Right hindlimb (tissue), 1 donor: Measurements from ENCODE around the gene ITGA8.
"Not testable (repeated sequence)": the region's sequence is repeated elsewhere in the genome, so short reads cannot be mapped to it uniquely, and the experiment has no call there.

Source experiments
- DNase-seq: peaks from one replicate; pipeline ENCODE4 v3.0.0-alpha.2; 2018

Gene ITGA8

DNA sequence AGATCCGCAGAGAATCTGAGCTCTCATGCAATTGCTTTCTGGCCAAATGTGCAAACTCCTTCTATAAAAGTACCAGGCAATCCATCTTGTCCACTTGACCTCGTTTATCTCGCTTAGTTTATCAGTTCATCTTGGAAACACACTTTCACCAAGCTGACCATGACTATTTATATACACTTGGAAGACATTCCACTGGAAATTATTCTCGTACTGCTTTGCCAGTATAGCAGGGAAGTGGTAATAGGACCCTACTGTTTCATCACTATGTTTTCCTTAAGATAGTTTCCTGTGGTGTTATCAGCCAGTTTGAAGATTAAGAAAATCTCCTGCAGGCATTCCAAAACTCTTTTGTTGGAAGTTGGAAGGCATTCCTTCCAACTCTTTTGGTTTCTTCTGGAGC lies 233.3 kb downstream of the ITGA8 start:
- no peak for DNase-seq

DNA sequence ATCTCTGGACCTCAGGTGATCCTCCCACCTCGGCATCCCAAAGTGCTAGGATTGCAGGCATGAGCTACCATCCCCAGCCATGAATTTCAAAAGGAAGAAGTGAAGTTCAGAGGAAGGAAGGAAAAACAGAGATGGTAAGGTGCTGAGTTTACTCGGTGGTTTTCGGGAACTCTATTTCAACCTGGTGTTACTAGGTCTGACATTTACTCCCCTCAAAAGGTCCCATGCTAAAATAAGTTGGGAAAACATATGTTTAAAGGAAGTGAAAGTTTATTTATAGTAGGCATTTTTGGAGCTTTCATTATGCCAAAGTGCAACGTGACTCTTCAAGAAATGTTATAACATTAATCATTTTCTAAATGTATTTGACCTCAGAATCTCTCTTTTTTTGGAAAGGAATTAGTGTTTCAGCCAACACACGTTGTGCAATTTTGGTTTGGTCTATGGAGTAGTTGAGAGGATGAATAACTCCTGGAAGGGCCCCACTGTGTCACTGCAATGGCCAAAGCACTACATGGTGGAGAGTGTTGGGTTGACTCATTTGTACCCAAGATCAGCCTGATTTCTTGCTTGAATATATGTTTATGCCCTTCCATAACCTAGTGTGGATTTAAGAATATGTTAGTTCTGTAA lies 233.9 kb downstream of the ITGA8 start:
- DNase-seq, result no peak

DNA sequence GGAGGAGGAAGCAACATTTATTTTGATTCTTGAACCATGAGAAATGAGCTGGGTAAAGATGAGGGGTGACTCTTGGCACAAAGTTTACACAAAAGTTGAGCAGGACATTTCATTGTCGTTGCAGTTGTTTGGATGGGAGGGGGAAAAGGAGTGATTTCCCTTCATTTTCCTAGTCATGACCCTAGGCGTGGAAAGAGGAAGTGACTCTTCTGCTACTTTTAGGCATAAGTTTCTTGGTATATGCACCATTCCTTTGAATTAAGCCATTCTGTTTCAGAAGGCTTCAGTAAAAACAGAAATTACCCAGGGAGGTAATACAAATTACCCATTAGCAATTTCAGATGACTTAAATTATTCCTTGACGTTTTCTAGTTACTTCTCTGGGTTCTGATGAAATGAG lies 234.7 kb downstream of the ITGA8 start:
- DNase-seq, result no peak

DNA sequence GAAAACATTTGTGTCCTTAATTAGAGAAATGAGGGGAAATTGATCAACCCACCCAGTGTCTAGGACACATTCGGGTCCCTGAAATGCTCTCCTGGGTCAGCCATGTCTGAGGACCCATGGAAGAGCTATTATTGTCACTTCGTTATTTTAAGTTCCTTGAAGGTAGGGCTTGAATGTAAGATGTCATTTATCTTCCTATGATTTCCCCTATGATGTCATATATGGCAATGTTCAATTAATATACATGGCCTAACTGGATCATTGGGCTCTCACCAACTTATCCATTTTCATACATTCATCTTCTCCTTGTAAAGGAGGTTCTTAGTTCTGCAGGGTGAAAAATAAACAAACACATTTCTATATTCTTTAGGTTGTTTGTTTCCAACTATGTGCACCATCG lies 235.6 kb downstream of the ITGA8 start:
- DNase-seq, result no peak

DNA sequence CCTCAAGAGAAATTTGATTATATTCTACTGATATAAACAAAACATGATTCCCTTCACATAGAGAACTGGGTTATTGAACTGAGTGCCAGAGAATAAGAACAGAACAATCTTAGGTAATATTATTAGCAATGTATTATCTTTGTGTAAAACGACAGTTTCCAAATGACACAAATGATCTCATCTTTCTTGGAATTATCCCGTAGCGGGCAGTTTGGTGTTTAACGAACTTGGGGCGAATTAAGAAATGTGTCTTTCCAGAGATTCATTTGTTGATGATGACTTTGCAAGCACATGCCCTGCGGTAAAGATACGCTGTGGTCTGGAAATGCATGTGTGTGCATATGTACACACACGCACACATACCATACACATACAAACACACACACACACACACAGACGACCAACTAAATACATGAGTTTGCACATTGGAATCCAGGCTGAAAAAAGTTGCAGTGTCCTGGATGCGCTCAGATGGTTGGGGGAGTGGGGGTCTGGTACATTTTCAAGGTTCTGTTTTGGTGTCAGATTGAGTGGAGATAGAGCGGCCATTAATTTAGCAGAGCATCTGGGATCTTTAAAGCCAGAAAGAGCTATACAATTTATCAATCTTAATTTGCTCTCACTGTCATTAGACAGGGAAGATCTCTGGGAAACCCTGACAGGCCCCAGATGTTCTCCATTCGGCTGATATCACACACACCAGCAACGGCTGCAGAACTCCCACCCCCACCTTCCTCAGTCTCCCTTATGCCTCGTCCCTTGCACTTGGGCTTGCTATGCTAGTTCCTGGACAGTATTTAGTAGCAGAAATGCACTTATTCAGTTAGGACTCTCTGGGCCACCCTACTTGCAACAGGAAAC lies 236.3 kb downstream of the ITGA8 start:
- no peak for DNase-seq

DNA sequence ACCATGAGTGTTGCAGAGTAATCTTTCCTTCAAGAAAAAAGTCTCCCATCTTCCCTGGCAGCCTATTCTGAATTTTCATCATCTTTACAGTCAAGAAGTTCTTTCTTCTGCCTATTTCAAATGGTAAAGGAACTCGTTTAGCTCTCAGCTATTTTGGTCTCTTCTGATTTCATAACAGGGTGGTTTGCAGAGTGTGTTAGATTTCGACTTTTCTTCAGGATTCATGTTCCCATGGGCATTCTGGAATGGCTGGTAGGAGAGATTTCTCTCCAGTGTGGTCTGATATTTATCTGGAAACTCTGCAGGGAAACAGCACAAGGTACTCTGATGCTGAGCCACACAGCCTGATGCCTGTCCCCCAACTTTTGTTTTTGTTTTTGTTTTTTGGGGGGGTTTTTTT lies 237.6 kb downstream of the ITGA8 start:
- no peak for DNase-seq

DNA sequence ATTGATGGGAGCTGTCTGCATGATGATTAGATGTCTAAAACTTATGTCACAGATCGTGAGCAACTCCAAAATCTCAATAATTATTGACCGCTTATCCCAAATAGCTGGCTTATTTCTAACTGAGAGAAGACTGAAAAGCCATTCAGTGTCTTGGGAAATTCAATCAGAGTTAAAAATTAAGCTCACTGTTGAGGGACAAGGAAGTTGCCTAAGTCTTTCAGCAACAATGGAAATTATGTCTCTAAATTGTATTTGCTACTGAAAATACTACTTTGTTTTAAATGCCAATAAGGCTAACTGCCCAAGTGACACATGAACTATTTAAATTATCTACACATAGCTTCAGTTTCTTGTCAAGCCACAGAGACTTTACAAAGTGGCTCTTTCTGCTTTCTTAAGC lies 240.8 kb downstream of the ITGA8 start:
- DNase-seq, result no peak

DNA sequence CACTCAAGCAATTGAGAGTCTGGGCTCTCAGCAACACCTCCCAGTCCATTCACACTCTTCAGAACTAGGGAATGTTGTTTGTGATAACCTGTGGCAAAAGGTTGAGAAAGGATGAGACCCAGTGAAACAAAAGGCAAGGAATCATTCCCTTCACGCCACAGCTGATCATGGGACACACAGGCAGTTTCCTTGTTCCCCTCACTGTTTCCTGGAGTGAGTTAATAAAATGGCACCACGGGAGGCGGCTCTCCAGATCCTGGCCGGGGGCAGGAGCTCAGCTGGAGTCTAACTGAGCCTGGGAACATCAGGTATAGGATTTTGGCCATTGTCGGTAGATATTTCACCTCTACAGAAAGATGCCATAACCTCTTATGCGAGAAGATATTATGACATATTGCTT lies 241.3 kb downstream of the ITGA8 start:
- DNase-seq, result no peak

DNA sequence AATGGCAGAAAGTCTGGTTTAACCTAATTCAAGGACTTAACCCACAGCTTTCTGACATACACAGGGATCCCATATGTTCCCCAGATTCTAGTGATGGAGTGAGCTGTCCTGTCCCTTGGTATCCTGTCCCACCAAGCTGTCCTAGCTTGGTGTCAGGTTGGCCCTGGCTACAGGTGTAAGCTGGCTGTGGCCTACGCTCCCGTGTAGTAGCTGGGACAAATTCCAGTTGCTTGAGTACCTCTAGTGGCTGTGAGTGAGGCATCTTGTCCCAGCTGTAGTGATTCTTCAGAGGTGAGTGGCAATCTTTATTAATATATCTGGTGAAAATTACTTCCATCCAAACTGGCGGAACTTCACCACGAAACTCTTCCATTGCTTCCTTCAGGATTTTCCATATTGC lies 243.4 kb downstream of the ITGA8 start:
- DNase-seq, result no peak

DNA sequence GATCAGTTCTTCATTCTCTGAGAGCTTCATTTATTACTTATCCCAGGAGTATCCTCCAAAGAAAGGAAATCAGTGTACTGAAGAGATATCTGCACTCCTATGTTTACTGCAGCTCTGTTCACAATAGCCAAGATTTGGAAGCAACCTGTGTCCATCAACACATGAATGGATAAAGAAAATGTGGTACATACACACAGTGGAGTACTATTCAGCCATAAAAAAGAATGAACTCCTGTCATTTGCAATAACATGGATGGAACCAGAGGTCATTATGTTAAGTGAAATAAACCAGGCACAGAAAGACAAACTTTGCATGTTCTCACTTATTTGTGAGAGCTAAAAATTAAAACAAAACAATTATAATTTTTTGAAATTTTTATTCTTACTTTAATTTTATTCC lies 244.3 kb downstream of the ITGA8 start:
- not testable (repeated sequence) for DNase-seq

DNA sequence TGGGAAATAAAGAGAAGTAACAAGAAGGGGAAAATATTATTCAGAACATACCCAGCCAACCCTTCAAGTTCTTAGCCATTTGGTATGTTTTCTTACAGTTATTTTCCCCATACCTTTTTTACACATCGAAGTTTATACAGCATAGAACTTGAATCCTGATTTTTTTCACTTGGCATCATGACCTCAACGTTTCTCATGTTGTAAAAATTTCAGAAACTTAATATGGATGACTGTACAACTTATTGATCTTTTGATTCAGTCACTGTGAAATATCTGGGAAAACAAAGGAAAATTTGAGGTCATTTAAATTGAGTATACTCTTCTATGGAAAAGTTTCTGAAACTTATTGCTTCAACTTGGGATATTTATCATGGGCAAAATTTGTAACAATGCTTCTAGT lies 245.1 kb downstream of the ITGA8 start:
- no peak for DNase-seq

DNA sequence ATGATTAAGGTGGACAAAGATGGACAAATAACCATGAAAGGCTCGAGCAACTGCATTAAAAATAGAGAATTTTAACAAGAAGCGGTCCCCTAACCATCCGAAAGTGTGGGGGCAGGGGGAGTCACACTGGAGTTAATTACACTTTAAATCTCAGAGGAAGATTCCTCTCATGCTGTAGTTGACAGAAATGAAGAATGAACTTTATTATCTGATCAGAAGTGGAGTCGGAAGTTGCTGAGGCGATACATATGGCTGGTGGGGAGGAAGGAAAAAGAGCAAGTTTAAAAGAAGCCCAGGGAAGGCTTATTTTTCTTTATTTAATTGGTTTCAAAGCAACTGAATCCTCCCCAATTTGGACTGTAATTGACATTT lies 246.3 kb downstream of the ITGA8 start:
- DNase-seq, result no peak

DNA sequence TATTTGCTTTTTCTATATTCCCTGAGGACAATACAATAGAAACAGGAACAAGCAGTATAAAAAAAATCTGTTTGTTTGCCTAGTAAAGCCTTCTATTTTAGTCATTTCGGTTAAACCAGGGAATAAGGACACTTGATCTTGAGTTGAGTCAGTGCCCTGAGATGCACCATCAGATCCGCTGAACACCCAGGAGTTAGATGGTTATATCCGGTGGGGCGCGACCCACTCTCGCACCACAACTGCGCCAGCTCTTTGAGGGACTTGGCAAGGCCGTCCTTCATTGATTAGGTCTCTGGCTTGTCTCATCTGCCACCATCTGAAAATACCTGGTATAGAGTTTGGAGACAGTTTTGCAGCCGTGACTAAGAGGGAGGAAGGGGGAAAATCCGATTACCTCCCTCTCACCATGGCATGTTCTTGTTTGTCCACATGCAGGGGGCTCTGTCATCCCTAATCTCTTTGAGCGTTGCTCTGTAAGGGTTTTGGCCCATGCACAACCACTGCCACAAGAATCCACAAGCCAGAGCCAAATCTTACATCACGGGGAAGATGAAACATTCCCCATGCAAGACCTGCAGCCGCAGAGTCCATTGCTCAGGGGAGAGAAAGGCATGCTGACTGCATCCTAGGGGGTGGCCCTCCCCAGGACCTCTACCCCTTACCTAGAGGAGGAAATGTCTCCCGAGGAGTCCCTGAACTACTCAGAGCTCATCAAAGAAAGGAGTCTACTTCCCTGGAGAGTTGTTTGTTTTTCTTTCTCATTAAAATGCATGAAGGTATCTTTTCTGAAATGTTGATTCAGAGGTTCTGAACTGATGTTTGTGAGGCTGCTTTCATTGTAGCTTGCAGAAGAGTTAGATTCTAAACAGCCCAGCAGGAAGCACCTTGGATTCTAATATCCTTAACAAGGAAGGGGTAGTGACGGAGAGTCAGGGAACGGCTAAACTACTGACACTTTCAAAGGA lies 247.0 kb downstream of the ITGA8 start:
- DNase-seq, result no peak

DNA sequence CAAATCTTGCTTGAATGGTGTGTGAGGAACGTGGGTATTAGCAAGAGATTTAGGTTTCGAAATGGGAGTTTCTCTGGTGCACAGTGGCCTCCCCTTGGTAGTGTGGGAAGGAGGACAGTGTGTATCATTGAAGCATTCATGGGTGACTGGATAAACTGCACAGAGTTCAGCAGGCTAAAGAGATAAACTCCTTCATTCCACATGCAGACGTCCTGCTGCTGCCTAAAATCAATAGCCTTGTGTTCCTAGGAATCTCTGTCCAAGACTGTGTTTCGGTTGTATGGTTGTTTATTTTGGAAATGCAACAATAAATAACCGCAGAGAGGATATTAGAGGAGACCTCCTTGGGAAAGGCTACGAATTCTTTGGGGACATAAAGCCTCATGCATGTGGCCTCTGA lies 247.7 kb downstream of the ITGA8 start:
- DNase-seq, result no peak

DNA sequence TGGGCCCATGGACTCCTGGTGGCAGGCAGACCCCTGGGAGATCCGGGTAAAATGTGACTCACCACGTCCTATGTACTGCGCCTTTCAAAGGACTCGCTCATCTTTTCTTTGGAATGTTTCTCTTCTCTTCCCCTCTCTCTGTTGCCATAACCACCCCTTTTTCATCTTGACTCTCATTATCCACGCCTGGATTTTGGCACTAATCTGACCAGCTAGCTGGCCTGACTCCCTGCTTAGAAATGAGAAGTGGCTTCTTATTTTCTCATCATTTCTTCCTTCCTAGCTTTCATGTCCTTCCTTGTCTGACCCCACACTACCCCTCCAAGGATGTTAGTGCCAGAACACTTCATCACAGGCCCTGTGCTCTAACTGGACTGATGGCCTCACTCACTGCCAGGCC lies 250.6 kb downstream of the ITGA8 start:
- no peak for DNase-seq

DNA sequence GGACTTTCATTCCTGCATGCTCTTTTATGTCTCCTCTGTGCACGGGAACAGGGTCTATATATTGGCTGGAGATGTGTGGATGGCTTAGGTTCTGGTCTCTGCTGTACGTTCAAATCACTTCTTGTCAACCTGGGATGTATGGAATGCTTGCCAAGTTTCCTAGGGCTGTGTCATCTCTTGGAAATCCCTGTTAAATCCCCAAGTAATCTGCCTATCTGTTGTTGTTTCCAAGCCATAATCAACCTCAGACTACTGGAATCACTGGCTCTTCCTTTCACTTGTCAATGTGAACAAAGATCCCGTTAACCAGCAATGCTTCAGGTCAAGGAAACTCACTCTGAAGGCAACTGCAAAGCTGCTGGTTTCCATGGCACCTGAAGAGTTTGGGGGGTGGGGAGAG lies 255.3 kb downstream of the ITGA8 start:
- DNase-seq, result no peak
